Activated CD4-positive, alpha-beta T cell treated with anti-CD3 and anti-CD28 coated beads, Interleukin-2, Interleukin-6, amounts not matched to agents 100 ng/mL and 50 ng/mL, durations not matched to agents 16 hours and 8 hours (primary cell): ENCODE measurements around the gene AMN.

Experiments used
- DNase-seq: peaks from one replicate; pipeline ENCODE4 v3.0.0-alpha.2; 2020

AMN gene

GRCh38 chr14:102899516-102899900, 23.0 kb upstream of the AMN start:
- no peak for DNase-seq

DNA sequence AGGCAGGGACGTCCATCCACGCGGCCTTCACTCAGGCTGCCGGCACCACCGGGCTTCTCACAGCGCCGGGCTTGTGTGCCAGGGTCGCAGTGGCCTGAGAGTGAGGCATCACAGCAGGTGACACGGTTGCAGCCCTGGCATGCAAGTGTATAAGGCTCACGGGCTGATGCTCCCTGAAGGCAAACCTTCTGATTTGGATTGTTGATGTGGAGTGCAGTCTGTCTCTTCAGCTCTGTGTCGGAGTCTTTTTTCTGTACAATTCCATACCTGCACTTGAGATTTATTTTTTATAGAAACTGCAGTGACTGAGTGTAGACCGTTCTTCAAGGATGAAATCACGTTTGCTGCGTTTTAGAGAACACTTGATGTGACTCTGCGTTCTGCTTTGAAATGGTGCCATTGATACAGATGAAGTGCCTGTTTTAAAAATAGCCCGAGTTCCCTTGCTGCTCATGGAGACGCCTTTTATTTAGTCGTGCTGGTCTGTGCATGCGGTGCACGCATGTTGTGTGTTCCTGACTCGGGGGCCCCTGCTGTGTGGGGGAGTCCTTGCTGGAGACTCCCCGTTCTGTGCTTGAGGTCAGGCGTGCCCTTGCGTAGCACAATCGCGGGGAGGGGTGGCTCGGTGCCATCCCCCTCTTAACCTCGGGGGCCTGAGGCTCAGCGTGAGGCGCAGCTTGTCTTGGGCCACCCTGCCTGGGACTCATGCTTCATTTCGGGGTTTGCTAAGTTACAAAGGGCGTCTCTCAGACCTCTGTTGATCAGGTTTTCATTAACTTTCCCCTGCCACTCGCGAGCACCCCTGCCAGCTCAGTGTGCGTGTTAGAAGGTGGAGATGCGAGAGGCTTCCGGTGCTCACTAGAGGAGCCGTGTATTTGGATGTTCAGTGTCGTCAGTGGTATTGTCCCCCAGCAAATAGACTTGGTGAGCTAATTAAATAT, 21.6 kb upstream of the AMN start:
- no peak for DNase-seq

DNA sequence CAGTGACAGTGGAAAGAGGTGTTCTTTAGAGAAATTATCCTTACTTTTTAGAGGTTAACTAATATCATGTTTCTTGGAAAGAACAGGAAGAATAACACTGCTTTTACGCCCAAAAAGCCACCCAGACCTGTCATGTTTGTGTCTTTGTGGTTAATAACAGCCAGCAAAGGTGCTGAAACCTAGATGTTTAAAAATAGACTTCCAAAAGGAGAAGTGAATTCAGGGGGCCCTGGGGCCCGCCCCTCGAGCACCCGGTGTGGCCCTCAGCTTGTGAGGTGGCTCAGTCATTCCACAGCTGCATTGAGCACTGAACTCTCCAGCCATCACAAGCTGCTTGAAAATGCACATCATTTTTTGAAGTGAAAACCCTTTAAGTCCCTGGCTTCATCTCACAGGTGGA, 20.8 kb upstream of the AMN start:
- no peak for DNase-seq

DNA sequence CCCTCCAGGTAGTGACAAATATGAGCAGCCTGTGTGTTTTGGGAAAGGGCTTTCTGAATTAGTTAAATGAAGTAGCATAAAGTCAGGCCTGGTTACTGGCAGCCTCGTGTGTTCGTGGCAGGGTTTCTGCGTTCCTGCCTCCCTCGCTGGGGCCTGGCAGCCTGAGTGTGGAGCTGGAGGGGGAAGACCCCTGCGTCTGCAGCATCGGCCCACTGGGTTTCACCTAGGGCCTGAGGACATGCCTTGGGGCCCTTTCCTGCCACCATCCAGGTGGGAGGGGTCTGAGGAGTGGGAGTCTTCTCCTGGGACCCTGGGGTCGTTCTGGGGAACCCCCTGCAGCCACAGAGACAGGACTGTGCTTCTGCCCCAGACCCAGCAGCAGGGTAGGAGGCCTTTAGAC, 20.4 kb upstream of the AMN start:
- no peak for DNase-seq

DNA sequence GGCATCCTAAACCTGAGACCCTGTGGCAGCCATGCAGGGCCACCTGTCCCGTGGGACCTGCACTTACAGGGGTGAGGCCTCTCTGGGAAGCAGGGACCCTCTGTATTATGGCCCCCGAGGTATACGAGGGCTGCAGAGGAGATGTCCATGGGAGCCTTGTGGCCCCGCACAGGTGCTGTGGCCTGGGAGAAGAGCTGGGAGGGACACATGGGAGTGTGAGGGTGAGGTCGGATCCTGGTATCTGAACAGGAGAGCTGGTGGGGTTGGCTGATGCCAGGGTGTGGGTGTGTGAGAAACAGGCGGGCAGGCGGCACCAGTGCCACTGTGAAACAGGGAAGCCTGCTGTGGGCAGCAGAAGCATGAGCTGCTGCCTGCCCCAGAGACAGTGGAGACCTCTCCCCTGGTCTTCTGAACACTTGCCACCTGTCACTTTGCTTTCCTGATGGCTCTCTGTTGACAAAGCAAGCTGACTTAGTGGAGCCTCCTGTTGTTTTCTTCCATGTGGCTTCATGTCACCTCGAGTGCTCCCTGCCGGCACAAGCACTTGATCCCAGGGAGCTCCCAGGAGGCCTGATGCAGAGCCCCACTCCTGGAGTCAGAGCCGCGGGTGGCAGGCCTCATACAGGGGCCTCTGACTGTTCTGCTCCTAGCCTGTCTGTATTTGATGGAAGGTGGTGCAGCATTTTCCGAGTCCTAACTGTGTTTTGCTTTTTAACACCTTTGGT, 19.8 kb upstream of the AMN start:
- DNase-seq, result no peak

- no peak for DNase-seq
Observed at GRCh38 chr14:102903248-102903888, 19.1 kb upstream of the AMN start.

GRCh38 chr14:102903889-102904512, 18.5 kb upstream of the AMN start:
- no peak for DNase-seq

DNA sequence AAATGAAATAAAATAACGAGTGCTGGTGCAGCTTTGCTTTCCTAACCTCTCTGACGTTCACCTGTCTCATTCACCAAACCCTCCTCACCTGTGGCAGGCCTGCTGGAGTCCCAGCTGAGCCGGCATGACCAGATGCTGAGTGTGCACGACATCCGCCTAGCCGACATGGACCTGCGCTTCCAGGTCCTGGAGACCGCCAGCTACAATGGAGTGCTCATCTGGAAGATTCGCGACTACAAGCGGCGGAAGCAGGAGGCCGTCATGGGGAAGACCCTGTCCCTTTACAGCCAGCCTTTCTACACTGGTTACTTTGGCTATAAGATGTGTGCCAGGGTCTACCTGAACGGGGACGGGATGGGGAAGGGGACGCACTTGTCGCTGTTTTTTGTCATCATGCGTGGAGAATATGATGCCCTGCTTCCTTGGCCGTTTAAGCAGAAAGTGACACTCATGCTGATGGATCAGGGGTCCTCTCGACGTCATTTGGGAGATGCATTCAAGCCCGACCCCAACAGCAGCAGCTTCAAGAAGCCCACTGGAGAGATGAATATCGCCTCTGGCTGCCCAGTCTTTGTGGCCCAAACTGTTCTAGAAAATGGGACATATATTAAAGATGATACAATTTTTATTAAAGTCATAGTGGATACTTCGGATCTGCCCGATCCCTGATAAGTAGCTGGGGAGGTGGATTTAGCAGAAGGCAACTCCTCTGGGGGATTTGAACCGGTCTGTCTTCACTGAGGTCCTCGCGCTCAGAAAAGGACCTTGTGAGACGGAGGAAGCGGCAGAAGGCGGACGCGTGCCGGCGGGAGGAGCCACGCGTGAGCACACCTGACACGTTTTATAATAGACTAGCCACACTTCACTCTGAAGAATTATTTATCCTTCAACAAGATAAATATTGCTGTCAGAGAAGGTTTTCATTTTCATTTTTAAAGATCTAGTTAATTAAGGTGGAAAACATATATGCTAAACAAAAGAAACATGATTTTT, 17.1 kb upstream of the AMN start:
- DNase-seq, result no peak

- DNase-seq, result no peak
Observed at GRCh38 chr14:102906616-102907302, 15.7 kb upstream of the AMN start.

DNA sequence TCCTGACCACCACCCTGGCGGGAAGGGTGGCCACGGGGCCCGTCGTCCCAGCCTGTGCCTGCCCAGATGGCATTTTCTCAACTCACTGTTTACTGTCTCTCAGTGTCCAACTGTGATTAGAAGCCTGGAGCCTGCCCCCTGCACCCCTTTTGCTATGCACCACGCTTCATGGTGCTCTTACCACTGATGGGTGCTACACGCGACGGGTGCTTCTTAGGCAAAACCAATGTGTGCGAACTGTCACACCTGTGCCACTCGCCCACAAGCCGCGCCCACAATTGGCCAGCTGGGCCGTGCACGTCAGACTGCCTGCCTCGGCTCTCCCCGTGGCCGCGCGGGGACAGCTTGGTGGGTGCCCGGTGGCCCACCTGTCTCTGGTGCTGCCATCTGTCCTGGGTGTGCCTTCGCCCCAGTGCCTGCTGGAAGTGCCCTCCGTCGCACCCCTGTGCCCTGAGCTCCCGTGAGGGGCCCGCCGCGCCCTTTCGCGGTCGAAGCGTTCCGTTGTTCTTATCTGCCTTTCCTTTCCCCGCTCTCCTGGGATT, 15.1 kb upstream of the AMN start:
- DNase-seq, result no peak

DNA sequence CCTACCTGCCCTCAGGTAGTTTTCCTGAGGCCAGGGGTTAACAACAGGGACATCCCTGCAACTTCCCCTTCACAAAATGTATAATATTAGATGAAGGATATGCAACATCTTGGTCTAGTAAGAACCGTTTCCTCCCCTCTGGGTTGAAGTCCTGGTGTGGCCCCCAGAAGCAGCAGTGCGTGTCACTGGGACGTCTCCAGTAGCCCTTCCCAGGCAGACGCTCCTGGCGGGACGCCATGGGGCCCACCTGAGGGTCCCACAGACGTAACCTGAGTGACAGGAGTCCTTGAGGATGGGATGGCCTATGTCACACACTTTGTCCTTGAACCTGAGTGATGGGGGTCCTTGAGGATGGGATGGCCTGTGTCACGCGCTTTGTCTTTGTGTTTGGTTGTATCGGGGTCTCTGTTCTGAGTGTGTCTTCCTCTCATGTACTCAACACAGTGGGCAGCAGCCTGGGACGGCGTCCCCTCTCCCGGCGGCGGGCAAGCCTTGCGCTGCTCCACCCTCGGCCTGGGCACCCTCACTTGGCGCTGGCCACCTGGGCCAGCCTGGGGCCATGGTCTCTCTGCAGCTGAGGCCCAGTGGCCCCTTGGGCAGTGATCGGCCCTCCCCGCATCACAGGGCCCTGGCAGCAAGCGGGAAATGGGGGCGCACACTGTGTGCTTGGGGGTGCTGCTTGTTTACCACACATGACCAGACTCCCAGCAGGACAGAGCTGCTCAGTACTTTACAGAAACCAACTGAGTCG, 14.3 kb upstream of the AMN start:
- no peak for DNase-seq

DNA sequence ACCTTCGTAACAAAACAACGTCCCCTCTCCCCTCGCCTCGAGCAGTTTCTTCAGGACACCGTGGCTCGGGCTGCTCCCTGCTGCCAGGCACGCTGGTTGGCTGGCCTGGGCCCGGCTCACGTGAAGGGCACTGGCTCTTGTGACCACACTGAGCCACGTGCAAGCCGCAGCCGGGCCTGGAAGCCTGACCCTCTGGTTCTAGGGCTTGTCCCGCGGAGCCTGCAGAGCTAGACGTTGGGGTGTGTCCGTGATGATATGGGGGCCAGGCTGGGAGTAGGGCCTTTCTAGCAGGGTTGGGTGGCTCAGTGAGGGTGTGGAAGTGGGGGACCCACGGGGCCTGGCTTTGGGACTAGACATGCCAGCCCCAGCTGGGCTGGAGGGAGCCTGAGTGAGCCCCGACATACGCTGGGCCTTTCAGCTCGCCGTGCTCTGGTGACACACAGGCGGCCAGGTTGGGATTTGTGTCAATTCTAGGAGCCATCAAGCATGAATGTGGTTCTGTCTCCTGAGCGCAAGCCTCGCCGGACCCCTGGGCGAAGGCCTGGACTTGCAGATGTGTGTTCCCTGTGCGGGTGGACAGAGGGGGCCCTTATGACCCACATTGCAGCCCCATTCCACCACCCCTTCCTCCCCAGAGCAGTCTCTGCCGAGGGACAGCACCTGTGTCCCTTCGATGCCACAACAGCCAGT, 13.6 kb upstream of the AMN start:
- no peak for DNase-seq

GRCh38 chr14:102909462-102909861, 13.0 kb upstream of the AMN start:
- no peak for DNase-seq

DNA sequence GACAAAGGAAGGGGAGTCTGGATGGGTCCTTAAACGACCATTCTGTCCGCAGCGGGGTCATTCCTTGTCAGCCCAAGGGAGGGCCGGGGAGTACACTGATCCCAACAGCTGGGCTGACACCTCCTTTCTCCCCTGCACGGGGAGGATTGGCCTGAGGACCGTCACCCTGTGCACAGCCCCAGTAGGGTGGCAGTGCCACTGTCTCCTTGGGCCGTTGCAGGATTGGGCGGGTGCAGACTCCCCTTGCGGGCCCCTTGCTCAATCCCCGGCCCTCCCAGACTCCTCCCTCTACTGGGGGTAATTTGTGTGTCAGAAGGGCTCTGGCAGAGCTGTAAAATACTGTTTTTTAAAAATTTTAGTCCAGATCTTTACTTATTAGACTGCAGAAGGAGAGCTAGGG, 12.6 kb upstream of the AMN start:
- DNase-seq, result no peak

- DNase-seq, result no peak
Observed at GRCh38 chr14:102910442-102910841, 12.0 kb upstream of the AMN start.

DNA sequence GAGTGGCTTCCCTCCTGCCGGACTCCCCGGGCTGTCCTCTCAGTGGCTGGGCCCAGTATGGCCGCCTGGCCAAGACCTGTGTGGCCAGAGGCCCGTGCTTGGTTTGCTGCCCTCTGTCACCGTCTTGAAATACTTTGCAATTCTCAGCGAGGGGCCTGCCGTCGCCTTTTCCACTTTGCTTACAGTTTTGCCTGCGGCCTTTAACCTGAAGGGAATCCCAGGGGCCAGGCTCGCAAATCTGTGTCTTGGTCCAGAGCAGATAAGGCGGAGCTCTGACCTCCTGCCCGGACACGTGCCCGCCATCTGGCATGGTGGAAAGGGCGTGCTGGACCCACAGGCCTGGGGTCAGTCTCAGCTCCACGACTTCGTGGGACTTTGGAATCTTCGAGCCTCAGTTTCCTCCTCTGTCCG, 10.9 kb upstream of the AMN start:
- no peak for DNase-seq

GRCh38 chr14:102911991-102912761, 10.3 kb upstream of the AMN start:
- DNase-seq, result no peak

GRCh38 chr14:102913341-102914211, 8.9 kb upstream of the AMN start:
- no peak for DNase-seq
